ENCODE data around the gene NYNRIN.

Gene NYNRIN

GRCh38 chr14:24463017-24463883 is 64.4 kb downstream of the NYNRIN start:
- no peak for DNase-seq

GRCh38 chr14:24463884-24464785 is 65.3 kb downstream of the NYNRIN start:
- DNase-seq = no peak

DNA sequence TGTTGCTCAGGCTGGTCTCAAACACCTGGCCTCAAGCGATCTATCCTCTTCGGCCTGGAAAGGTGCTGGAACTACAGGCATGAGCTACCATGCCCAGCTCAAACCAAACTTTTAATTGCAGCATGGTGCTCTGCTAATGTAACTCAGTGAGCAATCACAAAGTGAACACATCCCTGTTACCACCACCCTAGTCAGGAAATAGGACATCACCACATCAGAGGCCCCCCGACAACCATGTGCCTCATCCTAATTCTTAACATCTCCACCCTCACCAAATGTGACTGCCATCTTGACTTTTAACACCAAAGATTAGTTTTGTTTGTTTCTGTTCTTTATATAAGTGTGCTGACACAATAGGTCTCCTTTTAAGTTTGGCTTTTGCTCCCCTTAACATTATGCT is 66.6 kb downstream of the NYNRIN start:
- DNase-seq = no peak

DNA sequence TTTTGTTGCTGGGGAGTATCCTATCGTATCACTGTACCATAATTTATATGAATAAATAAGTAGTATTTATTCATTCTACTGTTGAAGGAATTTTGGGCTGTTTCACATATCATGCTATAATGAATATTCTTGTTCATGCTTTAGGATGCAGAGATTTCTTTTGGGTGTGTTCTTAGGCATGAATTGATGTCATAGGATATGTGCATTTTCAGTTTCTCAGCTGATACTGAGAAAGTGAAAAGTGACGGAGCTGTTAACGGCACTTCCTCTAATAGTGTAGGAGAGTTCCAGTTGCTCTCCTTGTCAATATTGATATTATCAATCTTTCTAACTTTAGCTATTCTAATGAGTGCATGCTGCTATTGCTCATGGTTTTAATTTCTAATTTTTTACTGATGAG is 67.0 kb downstream of the NYNRIN start:
- DNase-seq = no peak

All from NCI-H446 (cell line).